GM19467 (cell line): ENCODE measurements around the gene MYO5B.

Experiments used
- ATAC-seq: cut with Tn5 transposase; IDR thresholded peaks from one replicate; pipeline ENCODE4 v1.9.1; 2021; ENCODE audit warnings: mild to moderate bottlenecking, moderate library complexity; ENCODE audit not compliant: unreplicated experiment

Gene MYO5B

GRCh38 chr18:49933530-49934128, 261.3 kb downstream of the MYO5B start:
- ATAC-seq, result no peak

- ATAC-seq, result no peak
Observed at GRCh38 chr18:49931760-49932159, 263.2 kb downstream of the MYO5B start.

GRCh38 chr18:49931179-49931578, 263.8 kb downstream of the MYO5B start:
- ATAC-seq, result no peak

- ATAC-seq, result no peak
Observed at GRCh38 chr18:49926106-49926745, 268.7 kb downstream of the MYO5B start.

GRCh38 chr18:49924293-49924983, 270.5 kb downstream of the MYO5B start:
- no peak for ATAC-seq

- no peak for ATAC-seq
Observed at GRCh38 chr18:49922228-49922627, 272.7 kb downstream of the MYO5B start.

- ATAC-seq, result no peak
Observed at GRCh38 chr18:49921318-49921985, 273.5 kb downstream of the MYO5B start.

- ATAC-seq, result no peak
Observed at GRCh38 chr18:49920731-49921130, 274.2 kb downstream of the MYO5B start.

GRCh38 chr18:49917742-49918141, 277.2 kb downstream of the MYO5B start:
- ATAC-seq, result no peak

- ATAC-seq, result no peak
Observed at GRCh38 chr18:49915352-49915751, 279.6 kb downstream of the MYO5B start.

GRCh38 chr18:49913221-49913620, 281.7 kb downstream of the MYO5B start:
- ATAC-seq, result no peak

GRCh38 chr18:49911427-49911826, 283.5 kb downstream of the MYO5B start:
- no peak for ATAC-seq

- no peak for ATAC-seq
Observed at GRCh38 chr18:49910986-49911385, 284.0 kb downstream of the MYO5B start.

GRCh38 chr18:49910019-49910418, 284.9 kb downstream of the MYO5B start:
- ATAC-seq, result no peak

GRCh38 chr18:49907346-49907929, 287.5 kb downstream of the MYO5B start:
- ATAC-seq, result no peak

- ATAC-seq, result no peak
Observed at GRCh38 chr18:49905771-49906170, 289.2 kb downstream of the MYO5B start.

GRCh38 chr18:49904871-49905555, 289.9 kb downstream of the MYO5B start:
- no peak for ATAC-seq

GRCh38 chr18:49901862-49902340, 293.0 kb downstream of the MYO5B start:
- ATAC-seq, result no peak

- no peak for ATAC-seq
Observed at GRCh38 chr18:49899657-49900330, 295.2 kb downstream of the MYO5B start.

- ATAC-seq, result no peak
Observed at GRCh38 chr18:49898421-49898820, 296.5 kb downstream of the MYO5B start.
